Ramos (cell line): ENCODE data around the gene TMEM207.
"Not testable (repeated sequence)": the region's sequence is repeated elsewhere in the genome, so short reads cannot be mapped to it uniquely, and the experiment has no call there.

Source experiments
- in situ Hi-C: fragments of 300-500 bp; cut with MboI; formaldehyde crosslinking; loops from one replicate; pipeline ENCODE4 v1.14.3; 2022; ENCODE audit warnings: low sequenced_read_pairs; ENCODE audit not compliant: unreplicated experiment

TMEM207 gene

GRCh38 chr3:190449801-190450200, at the start of gene TMEM207:
TSS of gene TMEM207 (minus strand) at chr3:190449901. CDS start at chr3:190449809, 92 bp downstream.
- in situ Hi-C loops = no loop called here

- in situ Hi-C loops = no loop called here
Observed at GRCh38 chr3:190499122-190499521, 49.4 kb upstream of the TMEM207 start.

GRCh38 chr3:190498293-190498692, 48.6 kb upstream of the TMEM207 start:
- in situ Hi-C loops = no loop called here

- in situ Hi-C loops = no loop called here
Observed at GRCh38 chr3:190497811-190498210, 48.1 kb upstream of the TMEM207 start.

GRCh38 chr3:190496859-190497258, 47.2 kb upstream of the TMEM207 start:
- in situ Hi-C loops = no loop called here

GRCh38 chr3:190495796-190496195, 46.1 kb upstream of the TMEM207 start:
- in situ Hi-C loops = no loop called here

- in situ Hi-C loops = no loop called here
Observed at GRCh38 chr3:190495354-190495753, 45.7 kb upstream of the TMEM207 start.

GRCh38 chr3:190494907-190495306, 45.2 kb upstream of the TMEM207 start:
- in situ Hi-C loops = no loop called here

- in situ Hi-C loops = no loop called here
Observed at GRCh38 chr3:190492966-190493365, 43.3 kb upstream of the TMEM207 start.

GRCh38 chr3:190492129-190492528, 42.4 kb upstream of the TMEM207 start:
- in situ Hi-C loops = no loop called here

- in situ Hi-C loops = no loop called here
Observed at GRCh38 chr3:190491533-190492054, 41.9 kb upstream of the TMEM207 start.

- in situ Hi-C loops = no loop called here
Observed at GRCh38 chr3:190486908-190487607, 37.4 kb upstream of the TMEM207 start.

GRCh38 chr3:190486533-190486864, 36.8 kb upstream of the TMEM207 start:
- in situ Hi-C loops = no loop called here

GRCh38 chr3:190485830-190486532, 36.3 kb upstream of the TMEM207 start:
- in situ Hi-C loops = no loop called here

- in situ Hi-C loops = no loop called here
Observed at GRCh38 chr3:190481779-190482178, 32.1 kb upstream of the TMEM207 start.

- in situ Hi-C loops = not testable (repeated sequence)
Observed at GRCh38 chr3:190473261-190473660, 23.6 kb upstream of the TMEM207 start.

GRCh38 chr3:190467922-190468321, 18.2 kb upstream of the TMEM207 start:
- in situ Hi-C loops = no loop called here

GRCh38 chr3:190458040-190458439, 8.3 kb upstream of the TMEM207 start:
- in situ Hi-C loops = no loop called here

GRCh38 chr3:190456770-190457169, 7.1 kb upstream of the TMEM207 start:
- in situ Hi-C loops = no loop called here

- in situ Hi-C loops = no loop called here
Observed at GRCh38 chr3:190455828-190456227, 6.1 kb upstream of the TMEM207 start.

- in situ Hi-C loops = no loop called here
Observed at GRCh38 chr3:190448256-190448655, 1.4 kb downstream of the TMEM207 start.
